Upper lobe of right lung (tissue), 1 donor: ENCODE measurements around the gene PLEKHG2. TPM values are rescaled to one million over a fixed set of nuclear protein-coding genes. Genes with fewer than 3 reads are reported as not detected.

Experiments
- ATAC-seq: fragments of 200-7000 bp; cut with Tn5 transposase; one replicate; pipeline ENCODE4 v1.9.1; 2020; ENCODE audit warnings: mild to moderate bottlenecking, moderate library complexity
- DNase-seq: peaks from one replicate; pipeline ENCODE4 v3.0.0-alpha.2; 2020
- H3K27ac ChIP-seq: fragments of 200-600 bp; one replicate; pipeline ENCODE4 v1.8.0; 2022
- H3K27me3 ChIP-seq: fragments of 200-600 bp; one replicate; pipeline ENCODE4 v1.8.0; 2022; ENCODE audit warnings: mild to moderate bottlenecking
- H3K36me3 ChIP-seq: fragments of 200-600 bp; one replicate; pipeline ENCODE4 v1.8.0; 2022
- H3K4me1 ChIP-seq: fragments of 200-600 bp; one replicate; pipeline ENCODE4 v1.8.0; 2022
- H3K4me3 ChIP-seq: fragments of 200-600 bp; one replicate; pipeline ENCODE4 v1.8.0; 2022; ENCODE audit warnings: mild to moderate bottlenecking
- H3K9me3 ChIP-seq: fragments of 200-600 bp; one replicate; pipeline ENCODE4 v1.8.0; 2022
- intact Hi-C: fragments of 100-400 bp; cut with DNase I; formaldehyde crosslinking; loops from one replicate; pipeline ENCODE4 v1.11.0; 2022
- long read RNA-seq: library from polyadenylated mRNA; unstranded; transcript quantifications from one replicate; pipeline ENCODE4 v2.0.0, GENCODE V29; 2021
- total RNA-seq: library from RNA; stranded (reverse); fragmentation: NEBNext Ultra II Directional; extraction: Animal tissue kit (Norgen Biotek cat#: 25700); gene quantifications from one replicate; pipeline ENCODE4 v1.2.1, GENCODE V29; 2021
- TF ChIP-seq, protein P1 (sequence below): fragments of 200-600 bp; IDR thresholded peaks from one replicate; pipeline ENCODE4 v1.8.0; 2022; ENCODE audit warnings: antibody characterized with exemption
- donor health status: DM: no; HTN: yes; CAD: no; lungs with severe emphysema.

PLEKHG2 gene, protein sequence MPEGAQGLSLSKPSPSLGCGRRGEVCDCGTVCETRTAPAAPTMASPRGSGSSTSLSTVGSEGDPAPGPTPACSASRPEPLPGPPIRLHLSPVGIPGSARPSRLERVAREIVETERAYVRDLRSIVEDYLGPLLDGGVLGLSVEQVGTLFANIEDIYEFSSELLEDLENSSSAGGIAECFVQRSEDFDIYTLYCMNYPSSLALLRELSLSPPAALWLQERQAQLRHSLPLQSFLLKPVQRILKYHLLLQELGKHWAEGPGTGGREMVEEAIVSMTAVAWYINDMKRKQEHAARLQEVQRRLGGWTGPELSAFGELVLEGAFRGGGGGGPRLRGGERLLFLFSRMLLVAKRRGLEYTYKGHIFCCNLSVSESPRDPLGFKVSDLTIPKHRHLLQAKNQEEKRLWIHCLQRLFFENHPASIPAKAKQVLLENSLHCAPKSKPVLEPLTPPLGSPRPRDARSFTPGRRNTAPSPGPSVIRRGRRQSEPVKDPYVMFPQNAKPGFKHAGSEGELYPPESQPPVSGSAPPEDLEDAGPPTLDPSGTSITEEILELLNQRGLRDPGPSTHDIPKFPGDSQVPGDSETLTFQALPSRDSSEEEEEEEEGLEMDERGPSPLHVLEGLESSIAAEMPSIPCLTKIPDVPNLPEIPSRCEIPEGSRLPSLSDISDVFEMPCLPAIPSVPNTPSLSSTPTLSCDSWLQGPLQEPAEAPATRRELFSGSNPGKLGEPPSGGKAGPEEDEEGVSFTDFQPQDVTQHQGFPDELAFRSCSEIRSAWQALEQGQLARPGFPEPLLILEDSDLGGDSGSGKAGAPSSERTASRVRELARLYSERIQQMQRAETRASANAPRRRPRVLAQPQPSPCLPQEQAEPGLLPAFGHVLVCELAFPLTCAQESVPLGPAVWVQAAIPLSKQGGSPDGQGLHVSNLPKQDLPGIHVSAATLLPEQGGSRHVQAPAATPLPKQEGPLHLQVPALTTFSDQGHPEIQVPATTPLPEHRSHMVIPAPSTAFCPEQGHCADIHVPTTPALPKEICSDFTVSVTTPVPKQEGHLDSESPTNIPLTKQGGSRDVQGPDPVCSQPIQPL (N-terminal part only)
- 32.4 TPM for total RNA-seq
- long read RNA-seq, partial matches to known transcripts: 1 of 7 reads
- long read RNA-seq, other reads (novel, unspliced or antisense): 6 of 7 reads

DNA sequence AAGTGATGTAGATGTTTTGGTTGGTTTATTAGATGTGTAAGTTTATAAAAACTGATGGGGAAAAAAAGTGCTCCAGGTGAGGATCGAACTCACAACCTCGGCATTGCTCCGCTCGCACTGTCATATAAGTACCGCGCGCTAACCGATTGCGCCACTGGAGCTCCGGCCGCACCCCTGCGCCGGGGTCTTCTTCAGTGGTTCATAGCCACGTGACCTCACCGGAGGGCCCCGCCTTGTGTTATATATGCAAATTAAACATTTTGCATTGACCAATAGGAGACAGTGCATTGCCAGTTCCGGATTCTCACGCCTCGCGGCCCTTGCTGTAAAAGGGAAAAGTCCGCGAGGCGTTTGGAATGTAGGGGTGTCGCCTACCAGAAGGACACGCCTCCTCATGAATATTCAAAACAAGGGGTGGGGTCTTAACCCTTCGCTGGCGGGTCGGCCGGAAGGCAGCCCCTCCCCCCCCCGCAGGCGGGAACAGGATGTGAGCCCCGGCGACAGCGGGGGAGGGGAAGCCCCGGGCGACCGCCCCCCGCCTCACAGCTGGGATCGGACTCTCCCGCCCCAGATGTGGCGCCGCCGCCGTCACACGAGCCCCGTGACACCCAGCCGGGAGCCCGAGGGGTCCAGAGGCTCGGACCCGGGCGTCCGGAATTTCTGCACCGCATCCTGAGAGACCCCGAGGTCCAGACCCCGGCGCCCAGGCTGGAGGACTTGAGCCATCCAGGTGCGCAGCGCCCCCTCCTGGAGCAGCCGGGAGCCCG, at the start of gene PLEKHG2:
PLEKHG2 (plus strand) TSS at position 570 of the 767 bp plus-strand sequence. CDS start 1,418 bp downstream, outside the sequence.
- H3K27me3 ChIP-seq: no peaks in the 10 kb centered on the region
- intact Hi-C loops: no loop called here
- TF ChIP-seq, protein P1, sequence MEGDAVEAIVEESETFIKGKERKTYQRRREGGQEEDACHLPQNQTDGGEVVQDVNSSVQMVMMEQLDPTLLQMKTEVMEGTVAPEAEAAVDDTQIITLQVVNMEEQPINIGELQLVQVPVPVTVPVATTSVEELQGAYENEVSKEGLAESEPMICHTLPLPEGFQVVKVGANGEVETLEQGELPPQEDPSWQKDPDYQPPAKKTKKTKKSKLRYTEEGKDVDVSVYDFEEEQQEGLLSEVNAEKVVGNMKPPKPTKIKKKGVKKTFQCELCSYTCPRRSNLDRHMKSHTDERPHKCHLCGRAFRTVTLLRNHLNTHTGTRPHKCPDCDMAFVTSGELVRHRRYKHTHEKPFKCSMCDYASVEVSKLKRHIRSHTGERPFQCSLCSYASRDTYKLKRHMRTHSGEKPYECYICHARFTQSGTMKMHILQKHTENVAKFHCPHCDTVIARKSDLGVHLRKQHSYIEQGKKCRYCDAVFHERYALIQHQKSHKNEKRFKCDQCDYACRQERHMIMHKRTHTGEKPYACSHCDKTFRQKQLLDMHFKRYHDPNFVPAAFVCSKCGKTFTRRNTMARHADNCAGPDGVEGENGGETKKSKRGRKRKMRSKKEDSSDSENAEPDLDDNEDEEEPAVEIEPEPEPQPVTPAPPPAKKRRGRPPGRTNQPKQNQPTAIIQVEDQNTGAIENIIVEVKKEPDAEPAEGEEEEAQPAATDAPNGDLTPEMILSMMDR: peak; percentile 79
- peak; percentile 62 for ATAC-seq
- peak within 1 kb of the TSS; percentile 100 for H3K27ac ChIP-seq
- peaks cover 29% of the 10 kb centered on the region for H3K4me1 ChIP-seq
- peak; percentile 96 for DNase-seq
- peak within 1 kb of the TSS; percentile 81 for H3K4me3 ChIP-seq
- H3K36me3 ChIP-seq: peaks cover 18% of the 10 kb centered on the region
- no peaks in the 10 kb centered on the region for H3K9me3 ChIP-seq

DNA sequence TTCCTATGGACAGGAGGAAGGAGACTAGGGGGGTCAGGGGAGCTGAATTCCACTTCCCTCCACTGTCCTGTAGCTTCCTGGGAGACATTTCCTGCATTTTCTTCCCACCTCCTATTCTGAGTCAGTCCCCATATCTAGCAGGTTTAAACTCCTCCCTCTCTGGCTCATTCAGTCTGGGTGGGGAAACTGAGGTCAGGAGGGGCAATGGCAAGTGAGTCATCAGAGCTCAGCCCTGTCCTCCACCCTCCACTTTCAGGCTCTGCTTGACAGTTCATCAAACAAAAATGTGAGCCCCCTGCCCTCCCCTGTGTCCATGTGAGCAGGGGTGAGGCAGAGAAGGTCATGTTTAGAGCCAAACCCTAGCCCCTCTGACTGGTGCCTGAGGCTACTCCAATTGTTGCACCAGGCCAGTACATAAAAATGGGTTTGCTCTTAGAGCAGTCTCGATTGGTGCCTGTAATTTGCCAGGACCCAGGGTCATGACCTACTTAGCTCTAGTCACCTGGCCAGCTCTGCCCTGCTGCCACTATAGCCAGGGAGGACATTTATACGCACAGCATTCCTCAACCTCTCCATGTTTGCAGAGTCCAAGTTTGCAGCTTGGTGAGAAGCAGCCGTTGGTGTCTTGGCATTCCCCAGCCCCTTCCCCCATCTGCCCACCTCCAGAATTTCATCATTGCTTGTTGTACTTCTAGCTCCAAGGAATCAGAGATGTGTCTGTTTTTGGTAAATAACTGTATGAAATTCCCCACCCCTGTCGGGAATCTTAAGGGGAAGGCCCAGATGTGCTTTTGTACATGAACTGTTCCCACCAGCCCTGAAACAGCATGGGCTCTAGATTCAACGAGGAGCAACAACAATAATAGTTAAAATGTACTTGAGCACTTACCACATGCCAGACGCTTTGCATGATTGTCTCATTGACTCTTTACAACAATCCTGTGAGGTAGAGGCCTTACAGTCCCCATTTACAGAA, 49.5 kb upstream of the PLEKHG2 start:
- DNase-seq: peak; percentile 34
- Histone ChIP-seq H3K27me3 (no peaks in the 10 kb centered on the region), H3K4me1 (peaks cover 8% of the 10 kb centered on the region), H3K4me3 (no peak overlapping the region), H3K9me3 (no peaks in the 10 kb centered on the region), H3K27ac (peak overlapping the region; percentile 17), H3K36me3 (peaks cover 59% of the 10 kb centered on the region)
- TF ChIP-seq, protein P1: no peak
- no peak for ATAC-seq
- intact Hi-C loops: no loop called here

DNA sequence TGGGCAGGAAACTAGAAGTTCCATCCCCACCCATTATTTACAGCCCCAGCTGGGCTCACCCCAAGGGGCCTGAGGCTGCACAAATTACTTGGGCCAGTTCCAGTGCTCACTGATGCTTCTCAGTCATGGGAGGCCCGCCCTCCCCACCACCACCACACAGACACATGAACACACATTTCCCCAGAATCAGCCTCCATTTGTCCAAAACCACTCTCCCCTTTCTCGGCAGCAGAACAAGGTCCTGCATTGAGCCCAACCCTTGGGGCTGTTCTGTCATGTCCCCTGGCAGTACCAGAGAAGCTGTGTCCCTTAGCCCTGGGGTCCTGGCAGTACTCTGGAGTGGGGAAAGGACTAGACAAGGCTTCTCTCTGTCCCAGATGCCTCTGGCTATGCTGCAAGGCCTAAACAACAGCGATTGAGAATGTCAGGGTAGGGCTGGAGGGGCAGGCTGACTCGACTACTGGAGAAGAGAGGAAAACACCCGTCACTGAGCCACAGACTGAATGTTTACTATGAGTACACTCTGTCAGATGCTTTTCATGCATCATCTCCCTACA, 48.5 kb upstream of the PLEKHG2 start:
- Histone ChIP-seq H3K4me3 (no peak overlapping the region), H3K9me3 (no peaks in the 10 kb centered on the region), H3K36me3 (peaks cover 57% of the 10 kb centered on the region), H3K27ac (no peak overlapping the region), H3K4me1 (peaks cover 8% of the 10 kb centered on the region), H3K27me3 (no peaks in the 10 kb centered on the region)
- TF ChIP-seq, protein P1: no peak
- no peak for ATAC-seq
- intact Hi-C loops: no loop called here
- DNase-seq: peak; percentile 40

DNA sequence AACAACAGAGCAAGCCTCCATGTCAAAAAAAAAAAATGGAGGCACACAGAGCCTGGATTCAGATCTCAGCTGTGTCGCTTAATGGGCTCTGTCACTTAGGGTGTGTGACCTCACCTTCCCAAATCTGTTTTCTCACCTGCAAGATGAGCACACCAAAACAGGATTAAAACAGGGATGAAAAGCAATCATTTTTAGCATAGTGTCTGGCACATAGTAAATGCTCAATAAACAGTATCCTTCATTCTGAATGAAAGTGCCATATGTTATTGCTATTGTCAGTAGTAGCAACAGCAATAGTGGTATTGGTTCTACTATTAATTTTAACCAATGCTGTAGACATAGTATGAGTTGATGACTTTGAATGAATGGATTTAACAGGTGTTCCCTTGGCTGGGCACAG, 46.9 kb upstream of the PLEKHG2 start:
- intact Hi-C loops: no loop called here
- ATAC-seq: no peak
- TF ChIP-seq, protein P1: no peak
- H3K27ac ChIP-seq: no peak overlapping the region
- H3K4me3 ChIP-seq: no peak overlapping the region
- peaks cover 8% of the 10 kb centered on the region for H3K4me1 ChIP-seq
- no peaks in the 10 kb centered on the region for H3K27me3 ChIP-seq
- peaks cover 56% of the 10 kb centered on the region for H3K36me3 ChIP-seq
- DNase-seq: no peak
- no peaks in the 10 kb centered on the region for H3K9me3 ChIP-seq
